ENCODE measurements around the gene ECSIT.

- TF ChIP-seq CTCF (IDR thresholded peaks at IDR 0.05 in 4 of 5, conservative IDR thresholded peaks at IDR 0.05 in 1 of 5): no peak
- no peak for TF ChIP-seq POLR2A (IDR thresholded peaks at IDR 0.05)
These were observed 5.6 kb upstream of the ECSIT start for GRCh38 chr19:11534538-11534937.
